HG03565 (cell line): Measurements from ENCODE around the gene CAMTA1.

ENCODE experiments used
- ATAC-seq: cut with Tn5 transposase; IDR thresholded peaks from one replicate; pipeline ENCODE4 v1.9.1; 2021; ENCODE audit warnings: mild to moderate bottlenecking, moderate library complexity; ENCODE audit not compliant: unreplicated experiment

Gene CAMTA1

DNA sequence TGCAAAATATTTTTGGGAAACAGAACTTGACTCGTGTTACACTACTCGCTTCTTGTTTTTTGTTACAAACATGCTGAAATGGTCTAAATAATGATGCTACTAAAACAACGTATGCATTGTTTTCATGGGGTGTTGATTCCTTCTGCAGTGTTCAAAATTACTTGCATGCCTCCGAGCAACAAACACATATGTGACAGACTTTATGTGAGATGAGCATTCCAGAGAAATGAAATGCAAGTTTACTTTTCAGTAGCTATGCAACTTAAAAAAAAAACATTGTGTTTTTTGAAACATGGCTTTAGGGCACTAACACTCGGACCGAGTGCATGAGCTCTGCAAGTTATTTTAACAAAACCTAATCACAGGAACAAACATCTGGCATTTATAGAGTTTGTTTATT, 84.8 kb downstream of the CAMTA1 start:
- ATAC-seq = no peak

DNA sequence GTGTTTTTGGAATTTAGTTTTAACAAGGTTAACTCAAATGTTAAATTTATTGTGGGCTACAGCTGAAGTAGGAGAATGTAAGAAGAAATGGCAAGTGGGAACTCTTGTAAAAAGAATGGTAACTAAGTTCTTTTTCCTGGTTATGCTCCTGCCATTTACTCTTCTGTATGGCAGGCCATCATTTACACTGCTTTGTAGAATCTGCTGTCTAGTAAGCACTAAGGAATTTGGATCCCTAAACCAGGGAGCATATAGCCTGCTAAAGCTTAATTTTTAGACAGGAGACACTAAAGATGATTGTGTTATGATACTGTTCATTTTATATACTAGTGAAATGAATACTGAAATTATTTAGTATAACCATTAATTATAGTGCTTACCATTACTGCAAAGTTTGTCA, 85.3 kb downstream of the CAMTA1 start:
- no peak for ATAC-seq

DNA sequence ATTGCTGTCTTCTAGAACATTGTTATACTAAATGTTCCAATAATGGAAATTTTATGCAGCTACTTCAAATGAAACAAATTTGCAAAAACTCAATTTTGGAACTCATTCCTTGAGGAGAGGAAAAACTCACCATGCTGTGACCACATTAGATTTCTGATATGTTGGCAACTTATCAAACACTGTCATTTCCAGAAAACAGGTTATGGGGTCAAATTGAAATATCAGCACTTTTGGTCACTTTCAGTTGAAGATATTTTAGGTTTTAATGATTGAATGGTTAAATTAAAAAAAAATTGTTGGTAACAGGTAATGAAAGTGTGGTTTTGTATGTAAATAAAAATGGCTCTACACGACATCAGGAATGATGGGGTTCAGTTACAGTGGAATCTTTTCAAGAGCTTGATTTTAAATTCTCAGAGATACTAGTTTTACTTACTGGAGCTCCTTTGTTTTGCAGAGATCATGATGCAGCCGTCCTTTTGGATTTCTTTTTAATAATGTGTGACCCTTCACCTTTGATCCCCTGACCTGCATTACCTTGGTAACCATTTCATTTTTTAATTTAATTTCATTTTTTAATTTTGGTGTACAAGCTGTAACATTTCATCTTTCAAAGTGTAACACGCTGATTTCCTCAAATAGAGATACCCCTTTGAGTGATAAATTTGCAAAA, 86.2 kb downstream of the CAMTA1 start:
- no peak for ATAC-seq

DNA sequence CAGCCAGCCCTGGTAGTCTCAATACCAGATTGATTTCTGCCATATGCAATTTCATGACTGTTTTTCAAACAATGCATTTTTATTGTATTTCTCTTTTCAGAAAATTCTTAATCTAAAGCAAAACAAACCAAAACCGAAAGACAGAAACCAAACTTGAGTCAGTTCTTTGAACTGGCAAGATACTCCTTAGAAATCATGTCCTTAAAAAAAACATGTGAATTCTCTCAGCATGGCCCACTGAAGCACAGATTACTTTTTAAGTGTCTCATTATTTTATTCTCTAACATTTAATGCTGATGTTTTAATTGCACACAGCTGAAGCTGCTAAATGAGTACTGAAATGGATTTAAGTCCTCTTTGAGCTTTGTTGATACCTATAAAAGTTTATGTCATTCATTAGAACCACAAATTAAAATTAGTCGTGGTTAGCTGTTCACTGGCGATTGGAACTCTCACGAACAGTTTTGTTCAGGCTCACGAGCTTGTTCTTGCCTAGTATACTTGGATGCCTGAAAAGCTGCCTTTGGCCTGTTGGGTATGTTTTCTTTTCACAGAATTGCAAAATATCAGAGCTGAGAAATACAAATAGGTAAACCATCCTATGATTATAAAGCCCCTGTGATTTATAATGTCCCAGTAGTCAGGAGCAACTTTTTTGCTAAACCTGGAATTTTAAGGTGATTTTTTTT, 87.5 kb downstream of the CAMTA1 start:
- no peak for ATAC-seq

DNA sequence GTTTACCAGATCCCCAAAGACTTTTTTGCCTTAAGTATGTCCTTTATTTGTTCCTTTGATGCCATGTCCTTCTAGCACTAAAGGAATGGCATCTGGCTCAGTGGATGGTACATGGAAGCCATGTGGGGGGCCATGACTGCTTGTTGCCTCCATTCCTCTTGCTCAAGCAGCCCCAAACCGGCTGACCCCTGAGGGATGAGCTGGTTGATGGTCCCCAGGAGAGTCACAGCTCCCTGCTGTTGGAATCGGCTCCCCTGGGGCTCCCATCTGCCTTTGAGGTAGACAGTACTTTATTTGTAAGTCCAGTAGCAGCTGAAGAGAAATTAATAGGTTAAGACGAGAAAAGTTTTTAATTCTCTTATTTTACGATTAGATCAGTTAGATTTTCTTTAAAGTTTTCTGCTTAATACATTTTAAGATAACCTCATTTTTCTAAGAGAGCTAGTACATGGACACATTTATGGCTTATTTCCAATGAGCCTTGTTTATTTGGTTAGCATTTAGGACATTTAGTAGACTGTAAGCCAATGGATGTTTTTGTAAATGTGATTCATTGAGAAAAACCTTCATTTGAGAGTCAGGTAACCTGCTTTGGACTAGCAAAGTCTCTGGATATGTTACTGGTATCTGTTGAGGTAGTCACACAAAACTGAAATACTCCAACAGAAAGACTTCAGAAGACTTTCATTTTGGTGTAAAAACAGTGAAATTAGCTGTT, 88.2 kb downstream of the CAMTA1 start:
- ATAC-seq = no peak

DNA sequence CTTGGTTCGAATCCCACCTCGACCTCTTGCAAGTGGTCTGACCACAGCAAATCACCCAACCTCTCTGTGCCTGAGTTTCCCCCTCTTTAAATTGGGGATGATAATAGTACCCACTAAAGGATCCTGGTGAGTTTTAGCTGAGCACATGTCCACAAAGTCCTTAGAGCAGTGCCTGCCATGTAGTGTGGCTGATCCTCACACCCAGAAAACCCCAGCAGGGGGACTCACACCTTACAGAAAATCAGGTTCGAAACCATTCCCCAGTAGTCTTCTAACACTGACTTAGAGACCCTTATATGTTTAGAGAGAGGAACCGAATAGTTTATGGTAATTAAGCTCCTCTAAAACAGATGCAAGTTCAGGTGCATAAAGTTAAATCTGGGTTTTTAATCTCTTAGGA, 89.0 kb downstream of the CAMTA1 start:
- ATAC-seq = no peak

DNA sequence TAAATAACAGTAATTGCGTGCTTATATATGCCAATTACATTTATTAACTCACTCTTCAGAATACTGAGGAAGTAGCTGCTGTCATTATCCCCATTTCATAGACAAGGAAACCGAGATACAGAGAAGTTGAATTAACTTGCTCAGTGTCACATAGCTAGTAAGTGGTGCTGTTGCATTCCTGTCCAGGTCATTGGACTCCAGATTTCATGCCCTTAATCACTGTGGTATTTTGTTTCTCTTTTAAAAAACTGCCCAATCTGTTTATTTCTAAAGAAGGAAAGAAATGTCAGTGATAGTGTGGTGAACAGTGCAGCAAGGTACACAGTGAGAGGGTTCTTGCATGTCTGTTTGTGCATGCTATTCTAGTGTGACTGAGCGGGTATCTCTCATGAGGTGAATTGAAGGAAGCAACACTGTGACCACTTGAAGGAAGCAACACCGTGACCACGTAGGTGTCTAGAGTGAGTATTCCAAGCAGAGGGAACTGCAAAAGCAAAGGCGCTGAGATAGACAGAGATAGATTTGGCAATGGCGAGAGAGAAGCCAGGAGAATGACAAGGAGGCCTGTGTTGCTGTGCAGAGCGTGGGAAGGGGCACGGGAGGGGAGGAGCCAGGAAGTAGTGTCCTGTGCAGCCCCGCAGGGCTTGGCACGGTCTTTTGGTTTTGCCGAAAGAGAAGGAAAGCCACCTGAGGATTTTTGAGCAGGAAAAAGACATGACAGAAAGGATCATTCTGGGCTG, 95.9 kb downstream of the CAMTA1 start:
- ATAC-seq = no peak

DNA sequence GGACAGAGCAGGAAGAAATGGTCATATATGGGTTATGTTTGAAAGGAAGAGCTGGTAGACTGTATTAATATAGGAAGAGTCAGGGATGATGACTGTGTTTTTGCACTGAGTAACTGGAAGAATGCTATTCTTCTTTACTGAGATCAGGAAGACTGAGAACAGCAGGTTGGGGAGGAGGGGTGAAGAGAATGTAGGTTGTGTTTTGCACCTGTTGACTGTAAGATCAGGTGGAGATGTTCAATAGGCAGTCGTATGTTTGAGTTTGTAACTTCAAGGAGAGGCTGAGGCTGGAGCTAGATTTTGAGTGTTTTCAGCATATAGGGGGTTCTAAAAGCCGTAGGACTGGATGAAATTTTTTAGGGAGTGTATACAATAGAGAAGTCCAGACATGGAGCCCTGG, 97.2 kb downstream of the CAMTA1 start:
- ATAC-seq = no peak

DNA sequence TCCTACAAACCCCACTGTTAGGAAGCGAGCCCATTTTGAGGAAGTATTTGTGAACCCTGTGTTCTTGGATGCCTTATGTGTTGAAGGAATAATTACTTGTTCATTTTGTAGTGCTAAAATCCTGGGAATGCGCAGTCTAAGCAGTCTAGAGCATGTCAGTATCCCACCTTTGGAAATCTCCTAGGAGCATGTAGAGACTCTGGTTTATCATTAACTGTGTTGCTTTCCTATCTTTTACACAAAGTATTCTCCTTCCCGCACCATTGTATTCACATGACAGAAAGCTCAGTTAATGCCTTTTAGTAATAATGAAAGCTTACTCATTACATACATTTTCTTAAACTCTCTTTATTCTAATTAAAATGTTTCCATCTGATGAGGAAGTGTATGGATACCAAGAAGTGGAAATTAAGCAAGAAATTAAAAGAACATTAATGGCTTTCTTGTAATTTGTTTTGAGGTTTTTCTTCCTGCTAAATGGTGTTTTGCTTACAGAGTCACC, 99.4 kb downstream of the CAMTA1 start:
- no peak for ATAC-seq

DNA sequence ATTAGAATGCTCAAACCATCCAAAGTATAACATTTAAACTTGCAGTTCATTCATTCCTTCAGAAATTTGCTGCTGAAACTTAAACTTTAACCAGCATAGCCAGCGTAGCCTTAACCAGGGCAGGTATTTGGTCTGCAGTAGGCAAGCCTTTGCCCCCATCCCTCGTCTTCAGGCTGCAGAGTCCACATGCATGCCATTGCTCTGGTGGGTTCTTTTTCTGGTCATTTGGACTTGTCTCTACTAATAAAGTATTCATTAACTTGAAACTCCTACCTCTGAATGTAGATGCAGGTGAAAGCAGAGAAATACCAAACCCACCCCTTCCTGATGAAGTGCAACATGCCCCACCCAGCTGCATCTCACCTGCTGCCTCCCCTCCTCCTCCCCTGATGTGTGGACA, 100.2 kb downstream of the CAMTA1 start:
- no peak for ATAC-seq

DNA sequence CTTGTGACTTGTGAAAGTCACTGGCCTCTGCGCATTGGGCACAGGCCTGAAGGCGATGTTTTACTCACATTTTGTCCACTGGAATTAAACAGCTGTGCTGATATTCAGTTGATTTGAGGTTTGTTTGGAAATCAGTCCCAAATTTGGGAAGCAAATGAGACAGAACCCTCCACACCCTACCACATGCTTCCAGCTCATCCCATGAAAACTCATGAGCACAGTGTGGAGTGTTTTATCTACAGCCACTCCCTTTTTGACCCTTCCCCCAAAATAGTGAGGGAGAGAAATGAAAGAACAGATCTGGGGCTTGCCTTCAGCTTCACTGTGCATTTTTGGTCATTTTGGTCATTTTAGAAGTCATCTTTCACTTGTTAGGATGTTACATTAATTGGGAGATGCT, 101.3 kb downstream of the CAMTA1 start:
- ATAC-seq = no peak

DNA sequence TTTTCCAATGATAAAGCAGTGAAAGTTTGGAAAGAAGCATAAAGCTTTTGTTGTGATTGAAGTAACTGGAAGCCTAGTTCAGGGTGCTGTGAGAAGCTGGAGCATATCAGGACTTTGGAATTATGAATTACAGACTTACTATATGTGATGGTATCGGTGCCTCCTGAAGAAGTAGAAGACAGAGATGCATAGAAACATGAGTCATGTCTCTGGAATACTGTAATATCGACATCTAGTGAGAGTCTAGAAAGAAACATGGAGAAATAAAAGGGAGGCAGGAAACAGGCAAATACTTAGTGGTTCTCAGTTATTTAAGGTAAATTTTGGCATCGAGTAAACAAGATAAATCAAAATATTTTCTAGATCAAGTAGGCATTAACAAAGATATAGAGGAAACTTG, 103.0 kb downstream of the CAMTA1 start:
- ATAC-seq = no peak

DNA sequence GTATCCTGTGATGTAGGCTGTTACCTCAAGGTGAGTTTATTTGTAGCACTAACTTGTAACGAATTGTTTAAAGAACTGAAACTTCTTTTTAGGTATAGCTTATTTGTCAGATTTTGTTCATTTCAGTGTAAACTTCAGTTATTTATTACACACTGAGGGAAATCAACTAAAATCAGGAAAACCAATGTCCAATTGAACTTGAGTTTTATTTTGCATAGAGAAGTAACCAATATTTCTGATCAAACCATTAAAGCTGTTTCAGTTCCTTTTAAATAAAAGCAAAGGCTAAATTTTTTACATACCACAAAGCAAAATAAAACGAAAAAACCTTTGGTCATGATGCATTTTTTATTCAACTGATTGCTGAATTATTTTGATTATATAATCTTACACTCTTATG, 103.6 kb downstream of the CAMTA1 start:
- ATAC-seq = no peak

DNA sequence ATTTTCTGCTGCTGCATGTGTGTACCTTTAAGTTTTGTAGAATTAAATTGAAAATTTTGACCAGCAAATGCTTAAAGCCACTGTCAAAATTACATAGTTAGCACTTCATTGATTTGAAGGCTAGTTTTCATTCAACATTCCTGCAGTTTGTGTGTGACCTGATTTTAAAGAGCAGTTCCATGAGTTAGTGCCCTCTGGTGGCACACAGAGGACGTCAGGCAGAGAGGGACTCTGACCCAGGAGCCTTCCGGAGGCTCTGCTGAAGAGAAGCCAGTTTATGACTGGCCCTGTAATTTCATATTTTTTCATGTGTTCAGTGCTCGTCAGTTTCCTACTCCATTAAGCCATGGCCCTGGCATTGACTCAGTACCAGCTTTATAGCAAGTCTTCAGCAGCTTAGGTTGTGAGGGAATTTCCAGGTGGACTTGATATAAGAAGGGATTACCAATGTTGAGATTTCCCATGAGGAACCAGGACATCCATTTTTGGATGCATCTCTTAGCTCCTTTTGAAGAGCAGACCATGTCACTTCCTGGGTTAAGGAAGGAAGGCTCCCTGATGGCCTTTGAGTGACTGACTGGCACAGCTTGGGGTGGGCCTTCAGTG, 104.7 kb downstream of the CAMTA1 start:
- ATAC-seq = no peak

DNA sequence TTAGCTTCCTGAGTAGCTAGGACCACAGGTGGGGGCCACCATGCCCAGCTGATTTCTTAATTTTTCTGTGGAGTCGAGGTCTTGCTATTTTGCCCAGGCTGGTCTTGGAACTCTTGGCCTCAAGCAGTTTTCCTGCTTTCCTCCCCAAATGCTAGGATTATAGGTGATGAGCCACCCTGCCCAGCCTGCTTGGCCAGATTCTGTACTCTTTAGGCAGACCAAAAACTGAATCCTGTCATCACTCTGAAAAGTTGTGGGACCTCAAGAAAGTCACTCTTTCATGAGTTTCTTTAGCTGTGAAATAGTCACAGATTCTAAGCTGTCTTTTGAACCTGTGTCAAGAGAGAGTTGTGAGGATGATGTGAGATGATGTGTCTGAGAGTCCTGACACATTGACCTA, 105.4 kb downstream of the CAMTA1 start:
- no peak for ATAC-seq

DNA sequence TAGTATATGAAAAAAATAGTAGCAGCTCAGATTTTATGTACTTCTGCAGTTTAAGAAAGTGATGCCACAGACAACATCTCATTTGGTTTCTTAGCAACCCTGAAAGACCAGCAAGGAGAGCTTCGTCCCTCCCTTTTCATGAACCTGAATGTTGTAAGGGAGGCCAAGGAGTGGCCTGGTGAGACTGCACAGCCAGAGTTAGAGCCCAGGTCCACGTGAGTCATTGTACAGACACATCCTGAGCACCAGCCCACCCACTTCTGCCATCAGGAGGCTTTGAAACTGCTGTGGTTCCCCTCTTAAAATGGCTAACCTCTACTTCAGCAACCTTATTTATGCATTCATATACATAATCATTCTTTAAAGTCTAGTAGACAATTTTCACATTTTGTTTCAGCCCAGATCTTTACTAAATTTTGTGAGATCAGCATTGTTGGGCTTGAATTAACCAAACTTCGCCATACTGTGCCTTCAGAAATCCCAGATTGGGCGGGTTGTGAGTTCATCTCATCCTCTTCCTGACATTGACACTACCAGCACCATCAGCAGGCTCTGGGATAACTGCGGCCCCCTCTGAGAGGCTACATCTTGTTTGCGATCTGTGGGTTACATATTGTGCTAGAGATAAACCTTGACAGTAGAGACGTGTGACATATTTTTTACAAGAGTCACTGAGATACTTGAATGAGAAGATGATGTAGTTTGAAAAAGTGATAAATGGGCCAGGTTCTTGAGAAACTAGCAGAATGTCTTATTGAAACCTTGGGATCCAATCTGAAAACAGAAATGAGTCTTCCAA, 106.7 kb downstream of the CAMTA1 start:
- no peak for ATAC-seq

DNA sequence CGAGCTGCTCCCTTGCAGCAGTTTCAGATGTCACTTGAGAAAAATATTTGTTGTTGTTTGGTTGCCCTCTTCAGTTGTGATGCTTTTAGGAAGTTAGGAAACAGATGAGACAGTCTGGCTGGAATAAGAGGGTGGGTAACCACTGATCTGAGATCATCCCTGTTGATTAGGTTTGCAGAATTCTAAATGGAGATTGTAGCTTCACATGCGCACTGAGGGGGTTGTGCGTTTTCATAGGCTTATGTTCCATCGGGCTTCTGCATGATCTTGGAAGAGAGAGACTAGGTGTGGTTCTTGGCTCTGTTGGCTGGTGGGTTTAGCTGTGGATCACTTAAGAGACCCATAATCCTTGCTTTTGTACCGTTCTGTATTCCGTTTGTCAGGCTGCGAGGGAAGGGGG, 108.1 kb downstream of the CAMTA1 start:
- no peak for ATAC-seq

DNA sequence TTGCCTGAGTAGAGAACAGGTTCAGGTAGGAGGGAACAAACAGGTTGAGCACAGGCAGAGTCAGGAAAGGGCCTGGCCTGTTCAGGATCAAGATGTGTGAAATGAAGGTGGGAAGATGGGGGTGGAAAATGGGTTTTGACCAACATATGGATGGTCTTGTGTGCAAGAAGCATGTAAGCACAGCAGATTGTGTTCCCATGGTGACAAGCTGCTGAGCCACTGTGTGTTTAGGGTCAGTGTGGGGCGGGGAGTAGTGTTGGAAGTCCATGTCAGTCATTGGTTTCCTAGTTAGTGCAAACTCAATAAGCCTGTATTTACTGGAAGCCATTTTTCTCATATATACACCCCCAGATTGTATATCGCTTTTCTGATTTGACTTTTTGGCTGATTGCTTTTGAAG, 111.9 kb downstream of the CAMTA1 start:
- ATAC-seq = no peak

DNA sequence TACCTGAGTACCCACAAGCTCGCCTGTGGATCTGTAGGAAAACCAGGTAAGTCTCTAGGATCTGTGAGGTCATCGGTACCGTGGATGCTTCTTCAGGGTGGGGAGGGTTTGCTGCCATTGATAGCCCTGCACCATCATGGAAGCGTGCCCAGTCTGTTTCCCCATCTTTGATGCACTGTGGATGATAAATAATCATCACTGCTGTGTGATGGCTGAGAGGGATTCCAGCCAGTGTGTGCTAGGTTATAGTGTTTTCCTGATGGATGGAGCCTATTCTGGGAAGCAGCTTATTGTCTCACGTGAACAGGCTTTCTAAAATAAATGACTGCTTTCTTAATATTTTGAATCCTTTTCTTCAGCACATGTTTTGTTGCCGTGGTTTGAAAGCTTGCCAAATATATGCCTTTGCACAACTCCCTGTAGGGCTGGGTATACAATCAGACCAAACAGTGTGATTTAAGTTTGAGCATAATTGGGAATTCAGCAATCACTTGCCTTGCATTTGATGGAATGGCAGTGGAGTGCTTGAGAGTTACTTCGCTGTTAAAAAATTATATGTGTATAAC, 113.8 kb downstream of the CAMTA1 start:
- no peak for ATAC-seq

DNA sequence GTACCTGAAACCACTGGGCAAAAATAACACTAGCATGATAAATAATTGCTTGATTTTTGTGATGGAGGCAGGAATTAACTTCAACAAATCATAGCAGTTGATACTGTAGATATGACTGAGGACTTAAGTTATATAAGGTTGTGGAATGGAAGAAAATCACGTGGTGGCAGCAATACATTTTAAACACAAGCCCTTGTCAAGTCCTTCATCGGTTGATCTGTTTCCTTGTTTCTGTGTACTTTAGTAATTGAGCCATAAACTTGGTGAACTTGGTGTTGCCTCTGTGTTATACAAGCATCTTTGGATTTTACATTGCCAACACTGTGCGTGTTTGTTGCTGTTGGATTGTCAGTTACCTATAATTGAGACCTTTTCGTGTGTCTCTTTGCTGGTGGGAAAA, 114.4 kb downstream of the CAMTA1 start:
- no peak for ATAC-seq
